Transverse colon (tissue), 4 donors: ENCODE measurements around the gene AEBP2.

Source experiments
- CTCF ChIP-seq, 5 experiments: fragments of 200-600 bp in 3 of 5; fragments of 450-650 bp in 2 of 5; sonication (generic) in 3 of 5; IDR thresholded peaks; 1 replicate in 2 of 5; 2 replicates in 3 of 5; pipeline ENCODE4 v1.5.1; 2016 to 2017; ENCODE audit warnings: antibody characterized with exemption in 5 of 5, inconsistent platforms in 3 of 5, mild to moderate bottlenecking in 2 of 5, moderate library complexity in 1 of 5
- EP300 ChIP-seq: sonication (generic); formaldehyde crosslinking; IDR thresholded peaks from one replicate; pipeline ENCODE4 v1.6.1; 2017; ENCODE audit warnings: antibody characterized with exemption, low read depth
- POLR2A ChIP-seq: fragments of 450-650 bp; IDR thresholded peaks from one replicate; pipeline ENCODE4 v1.6.1; 2016; ENCODE audit warnings: antibody characterized with exemption, mild to moderate bottlenecking, moderate library complexity
- POLR2AphosphoS5 ChIP-seq, 3 donors: sonication (generic); formaldehyde crosslinking; IDR thresholded peaks; one replicate each; pipeline ENCODE4 v1.6.1; 2016; ENCODE audit warnings: antibody characterized with exemption in 3 of 3

- TF ChIP-seq POLR2AphosphoS5 (IDR thresholded peaks at IDR 0.05) (no peak), CTCF (IDR thresholded peaks at IDR 0.05) (no peak), POLR2A (no peak), EP300 (no peak)
Observed at GRCh38 chr12:19421503-19422282, 17.6 kb upstream of the AEBP2 start.
